Renal cortex interstitium (tissue), 15 donors: Measurements from ENCODE around the gene ICAM2. TPM values are rescaled to one million over a fixed set of nuclear protein-coding genes. Genes with fewer than 3 reads are reported as not detected.

Experiments used
- DNase-seq, 11 donors: peaks; one replicate each; pipeline ENCODE4 v3.0.0-alpha.2; 2013; ENCODE audit warnings: low read depth in 9 of 11, low spot score in 4 of 11; ENCODE audit errors: extremely low read depth in 1 of 11
- long read RNA-seq, 16 experiments: transcript quantifications; one replicate each; lab custom pipeline, GENCODE V29; 2026
- polyA plus RNA-seq, 3 donors: library from polyadenylated mRNA; unstranded; fragments of 120-200 nt; gene quantifications; one replicate each; pipeline ENCODE4 v1.2.1, GENCODE V29; 2013; ENCODE audit not compliant: insufficient read length in 3 of 3

ICAM2 gene
- polyA plus RNA-seq: 10 to 100 TPM; 23.0 to 30.0 (median 28.7) TPM
- long read RNA-seq, donor 1, partial matches to known transcripts: 0 of 7 reads
- long read RNA-seq, donor 1, other reads (novel, unspliced or antisense): 0 of 7 reads
- long read RNA-seq, donor 2, partial matches to known transcripts: 0 of 6 reads
- long read RNA-seq, donor 2, other reads (novel, unspliced or antisense): 0 of 6 reads
- long read RNA-seq, donor 3, transcript ICAM2-208 (5 exons, 1,103 nt): minor isoform, 7 of 24 reads
- long read RNA-seq, donor 3, transcript ICAM2-203 (4 exons, 1,221 nt): major isoform, 15 of 24 reads
- long read RNA-seq, donor 3, partial matches to known transcripts: 0 of 24 reads
- long read RNA-seq, donor 3, other reads (novel, unspliced or antisense): 0 of 24 reads
- long read RNA-seq, donor 4, transcript ICAM2-203 (4 exons, 1,221 nt): major isoform, 10 of 14 reads
- long read RNA-seq, donor 4, partial matches to known transcripts: 0 of 14 reads
- long read RNA-seq, donor 4, other reads (novel, unspliced or antisense): 0 of 14 reads
- long read RNA-seq, donor 5: 0 reads
- long read RNA-seq, donor 6, transcript ICAM2-203 (4 exons, 1,221 nt): major isoform, 6 of 7 reads
- long read RNA-seq, donor 6, partial matches to known transcripts: 0 of 7 reads
- long read RNA-seq, donor 6, other reads (novel, unspliced or antisense): 0 of 7 reads
- long read RNA-seq, donor 7, transcript ICAM2-203 (4 exons, 1,221 nt): major isoform, 11 of 16 reads
- long read RNA-seq, donor 7, partial matches to known transcripts: 0 of 16 reads
- long read RNA-seq, donor 7, other reads (novel, unspliced or antisense): 0 of 16 reads
- long read RNA-seq, donor 8: 0 reads
- long read RNA-seq, donor 9, partial matches to known transcripts: 0 of 8 reads
- long read RNA-seq, donor 9, other reads (novel, unspliced or antisense): 0 of 8 reads
- long read RNA-seq, donor 10, transcript ICAM2-208 (5 exons, 1,103 nt): minor isoform, 5 of 21 reads
- long read RNA-seq, donor 10, transcript ICAM2-203 (4 exons, 1,221 nt): major isoform, 16 of 21 reads
- long read RNA-seq, donor 10, partial matches to known transcripts: 0 of 21 reads
- long read RNA-seq, donor 10, other reads (novel, unspliced or antisense): 0 of 21 reads
- long read RNA-seq, donor 11, transcript ICAM2-203 (4 exons, 1,221 nt): major isoform, 8 of 10 reads
- long read RNA-seq, donor 11, partial matches to known transcripts: 0 of 10 reads
- long read RNA-seq, donor 11, other reads (novel, unspliced or antisense): 0 of 10 reads
- long read RNA-seq, donor 12, transcript ICAM2-203 (4 exons, 1,221 nt): major isoform, 5 of 6 reads
- long read RNA-seq, donor 12, partial matches to known transcripts: 0 of 6 reads
- long read RNA-seq, donor 12, other reads (novel, unspliced or antisense): 0 of 6 reads
- long read RNA-seq, donor 13: 0 reads
- long read RNA-seq, donor 14, transcript ICAM2-203 (4 exons, 1,221 nt): major isoform, 9 of 12 reads
- long read RNA-seq, donor 14, partial matches to known transcripts: 0 of 12 reads
- long read RNA-seq, donor 14, other reads (novel, unspliced or antisense): 0 of 12 reads
- long read RNA-seq, donor 15, transcript ICAM2-203 (4 exons, 1,221 nt): major isoform, 8 of 11 reads
- long read RNA-seq, donor 15, partial matches to known transcripts: 0 of 11 reads
- long read RNA-seq, donor 15, other reads (novel, unspliced or antisense): 0 of 11 reads
- long read RNA-seq, donor 16, transcript ICAM2-203 (4 exons, 1,221 nt): major isoform, 17 of 29 reads
- long read RNA-seq, donor 16, transcript ICAM2-208 (5 exons, 1,103 nt): minor isoform, 8 of 29 reads
- long read RNA-seq, donor 16, partial matches to known transcripts: 0 of 29 reads
- long read RNA-seq, donor 16, other reads (novel, unspliced or antisense): 0 of 29 reads

DNA sequence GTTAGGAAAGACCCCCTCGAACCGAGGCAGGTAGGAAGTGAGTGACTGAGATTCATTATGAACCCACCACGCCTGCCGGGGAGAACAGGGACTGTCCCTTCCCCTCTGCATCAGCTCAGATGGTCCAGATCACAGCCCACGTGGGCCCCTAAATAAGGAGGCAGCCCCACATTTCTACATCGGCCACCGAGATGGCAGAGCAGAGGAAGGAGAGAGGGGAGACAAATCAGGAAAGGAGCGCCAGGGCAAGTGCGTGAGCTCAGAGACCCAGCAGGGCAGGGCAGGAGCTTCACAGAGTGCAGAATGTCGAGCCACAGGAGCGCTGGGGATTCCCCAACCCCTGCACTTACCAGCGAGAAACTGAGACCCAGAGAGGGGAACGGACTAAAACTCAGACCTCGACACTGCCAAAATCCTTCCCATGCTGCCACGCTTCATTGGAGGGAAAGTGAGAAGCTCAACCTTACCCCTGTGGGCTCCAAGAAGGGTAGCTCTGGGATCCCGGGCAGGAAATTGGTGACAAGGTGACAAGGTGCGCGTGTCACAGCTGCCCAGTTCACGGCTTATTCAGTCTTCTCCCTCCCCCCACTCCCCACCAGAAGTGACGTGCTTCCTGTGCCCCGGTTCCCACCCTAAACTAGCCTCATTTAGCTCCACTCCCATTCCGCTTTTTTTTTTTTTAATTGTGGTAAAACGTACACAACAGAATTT lies at the start of gene ICAM2:
Gene ICAM2 (minus strand): TSS at position 578 of the 711 bp plus-strand sequence. CDS start 13,942 bp downstream, outside the sequence.
- no peak for DNase-seq

DNA sequence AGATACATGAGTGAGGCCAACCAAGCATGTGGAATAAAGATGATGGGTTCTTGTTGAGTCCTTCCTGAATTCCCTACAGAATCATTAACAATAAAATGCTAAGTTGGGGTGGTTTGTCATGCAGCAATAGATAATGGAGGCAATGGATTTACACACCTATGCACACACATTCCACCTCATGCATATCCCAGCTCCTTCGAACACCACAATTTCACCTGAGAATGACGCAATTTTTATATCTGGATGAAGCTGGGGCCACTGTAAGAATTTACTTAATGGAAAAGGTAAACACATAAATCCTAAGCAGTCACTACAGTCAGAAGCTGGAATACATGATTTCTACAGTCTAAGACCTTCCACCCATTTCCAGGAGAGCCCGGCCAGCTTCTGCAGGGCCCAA lies 49.8 kb upstream of the ICAM2 start:
- DNase-seq: no peak

DNA sequence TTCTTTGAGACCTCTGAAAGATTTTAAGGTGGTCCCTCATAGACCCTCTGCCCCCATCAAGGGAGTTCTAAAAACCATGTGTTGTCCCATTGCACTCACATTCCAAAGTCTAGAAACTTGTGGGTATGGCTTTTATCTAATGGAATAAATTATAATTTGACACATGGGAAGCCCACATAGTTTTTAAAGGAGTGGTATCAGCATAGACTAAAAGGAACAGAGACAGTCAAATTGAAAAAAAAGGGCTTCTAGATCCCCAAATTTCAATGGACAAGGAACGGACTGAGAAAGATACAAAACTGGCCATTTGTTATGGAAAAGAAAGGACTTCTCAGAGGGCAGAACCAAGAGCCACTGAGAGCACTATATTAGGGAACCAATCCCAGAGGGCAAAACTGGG lies 48.7 kb upstream of the ICAM2 start:
- no peak for DNase-seq

DNA sequence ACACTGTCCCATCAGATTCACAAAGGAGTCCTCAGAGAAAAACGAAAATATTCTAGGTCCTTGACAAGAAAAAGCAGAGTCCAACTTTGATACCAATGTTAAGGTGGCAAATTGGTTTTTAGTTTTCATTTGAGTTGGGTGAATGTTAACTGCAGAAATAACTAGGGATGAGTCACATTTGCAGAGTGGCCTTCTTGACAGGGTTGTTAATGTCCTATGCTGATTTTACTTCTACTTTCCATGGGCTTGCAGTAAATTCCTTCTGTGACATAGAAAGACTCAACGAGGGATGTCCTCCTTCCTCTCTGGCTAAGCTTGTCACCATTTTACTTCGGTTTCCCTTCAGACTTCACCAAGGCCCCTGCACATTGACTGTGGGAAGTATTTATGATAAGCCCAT lies 47.2 kb upstream of the ICAM2 start:
- DNase-seq: no peak

DNA sequence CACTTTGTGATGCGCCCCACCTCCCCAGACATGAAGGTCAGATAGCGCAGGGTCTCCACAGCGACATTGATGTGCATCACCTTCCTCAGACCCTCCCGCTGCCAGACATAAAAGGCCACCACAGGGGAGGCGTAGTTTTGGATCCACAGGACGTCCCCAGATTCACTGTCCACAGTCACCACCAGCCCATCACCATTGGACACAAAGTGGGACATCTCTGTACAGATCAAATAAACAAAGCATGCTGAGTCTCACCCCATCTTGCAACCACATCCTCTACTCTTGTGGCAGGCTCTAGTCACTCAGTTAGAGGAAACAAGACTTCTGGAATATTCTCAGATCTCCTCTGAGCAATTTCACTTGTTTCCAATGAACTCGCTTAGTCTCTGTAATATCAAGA lies 46.3 kb upstream of the ICAM2 start:
- DNase-seq: no peak

DNA sequence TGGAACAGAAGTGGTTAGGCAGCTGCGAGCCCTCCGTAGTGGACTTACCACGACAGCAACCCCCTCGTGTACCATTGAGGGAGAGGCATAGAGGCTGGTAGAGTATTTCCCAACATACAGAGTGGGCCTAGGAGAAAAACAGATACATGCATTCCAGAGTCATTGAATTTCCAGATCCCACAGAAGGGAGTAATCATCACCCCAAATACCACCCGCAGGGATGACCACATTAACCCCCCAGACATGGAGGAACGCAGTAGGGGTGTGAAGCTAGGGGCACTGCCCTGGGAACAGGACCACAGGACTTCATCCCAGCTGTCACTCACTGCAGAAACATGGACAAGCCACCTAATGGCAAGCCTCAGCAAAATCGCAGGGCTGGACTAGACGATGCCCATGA lies 44.7 kb upstream of the ICAM2 start:
- no peak for DNase-seq

DNA sequence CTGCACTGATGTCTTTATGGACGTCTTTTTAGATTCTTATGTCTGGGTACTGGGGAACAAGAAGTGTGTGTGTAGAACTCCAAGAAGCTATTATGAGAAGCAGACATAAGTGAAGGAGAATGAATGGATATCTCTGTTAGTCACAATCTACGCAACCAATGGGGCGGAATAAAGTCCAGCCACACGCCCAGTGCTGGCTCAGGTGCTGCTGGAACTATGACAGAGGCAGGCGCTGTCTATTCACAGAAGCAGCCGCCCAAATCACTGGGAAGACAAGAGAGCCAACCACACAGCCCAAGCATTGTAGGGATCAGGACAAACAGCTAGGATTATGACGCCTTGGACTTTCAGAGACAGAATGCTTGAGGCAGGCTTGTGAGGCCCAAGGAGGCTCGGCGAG lies 43.9 kb upstream of the ICAM2 start:
- DNase-seq: no peak

DNA sequence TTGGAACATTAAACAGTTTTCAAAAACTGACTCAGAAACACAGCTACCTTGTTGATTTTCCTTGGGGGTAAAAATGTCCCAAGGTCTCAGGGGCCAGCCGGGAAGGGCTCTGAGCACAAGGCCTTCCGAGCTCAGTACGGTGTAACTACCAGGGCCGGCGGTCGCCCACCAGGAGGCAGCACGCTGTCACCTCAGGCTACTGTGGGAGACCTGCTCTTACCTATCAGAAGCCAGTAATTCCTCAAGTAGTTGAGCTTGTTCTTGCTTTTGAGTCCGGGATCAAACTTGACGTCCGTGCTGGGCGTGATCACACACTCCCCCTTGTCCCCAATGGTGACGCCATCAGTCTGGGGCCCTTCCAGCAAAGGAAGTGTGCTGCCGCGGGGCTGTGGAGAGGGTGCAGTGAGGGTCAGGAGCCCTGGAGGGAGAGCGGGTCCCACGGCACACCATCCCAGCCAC lies 43.4 kb upstream of the ICAM2 start:
- DNase-seq: peak in 4 of 11 donors; percentile 44 to 58 (median 48)

DNA sequence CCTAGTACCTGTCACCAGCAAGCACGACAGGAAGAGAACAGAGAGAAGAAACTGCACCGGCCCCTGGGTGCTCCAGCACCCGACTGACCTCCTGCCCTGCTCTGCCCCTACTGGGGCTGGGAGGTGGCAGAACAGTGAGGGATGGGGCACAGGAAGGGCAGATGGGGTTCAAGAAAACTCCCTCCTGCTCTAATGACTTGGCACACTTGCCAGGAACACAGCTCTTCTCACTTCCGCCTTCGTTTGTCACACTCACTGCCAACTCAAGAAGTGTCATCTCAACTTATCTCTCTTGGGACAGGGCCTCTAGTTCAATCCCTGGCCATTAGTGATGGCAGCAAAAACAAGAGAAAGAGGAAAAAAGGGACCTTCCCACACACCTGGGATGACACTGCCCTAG lies 42.7 kb upstream of the ICAM2 start:
- DNase-seq: no peak

DNA sequence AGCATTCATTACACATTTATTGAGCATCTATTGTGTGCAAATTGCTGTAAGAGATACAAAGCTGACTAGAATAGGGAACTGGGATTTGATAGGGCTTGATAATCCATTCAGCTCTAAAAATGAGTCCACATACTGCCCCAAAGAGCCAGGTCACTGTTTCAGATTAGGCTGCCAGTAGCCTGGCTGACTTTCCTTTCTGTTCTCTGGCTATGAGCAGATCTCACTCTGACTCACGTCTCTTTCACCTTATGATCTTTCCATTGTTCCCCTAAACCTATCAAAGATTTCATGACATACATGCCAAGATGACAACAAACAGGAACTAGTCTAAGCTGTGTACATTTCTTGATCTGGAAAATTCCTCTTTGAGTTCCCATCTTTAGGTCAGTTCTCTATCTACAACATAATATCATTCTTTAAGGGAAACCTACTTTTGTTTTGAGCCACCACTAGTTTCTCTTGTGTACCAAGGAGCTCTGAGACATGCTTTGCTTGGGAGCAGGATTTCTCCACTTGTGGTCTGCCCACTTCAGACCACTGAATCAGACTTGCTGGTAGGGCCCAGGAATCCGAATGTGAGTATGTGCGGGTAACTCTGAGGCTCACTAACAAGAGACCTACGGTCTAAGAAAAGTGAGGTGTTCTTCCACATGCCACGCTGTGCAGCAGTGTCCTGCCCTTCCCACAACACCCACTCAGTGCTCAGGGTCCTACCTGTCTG lies 40.9 kb upstream of the ICAM2 start:
- DNase-seq: no peak

DNA sequence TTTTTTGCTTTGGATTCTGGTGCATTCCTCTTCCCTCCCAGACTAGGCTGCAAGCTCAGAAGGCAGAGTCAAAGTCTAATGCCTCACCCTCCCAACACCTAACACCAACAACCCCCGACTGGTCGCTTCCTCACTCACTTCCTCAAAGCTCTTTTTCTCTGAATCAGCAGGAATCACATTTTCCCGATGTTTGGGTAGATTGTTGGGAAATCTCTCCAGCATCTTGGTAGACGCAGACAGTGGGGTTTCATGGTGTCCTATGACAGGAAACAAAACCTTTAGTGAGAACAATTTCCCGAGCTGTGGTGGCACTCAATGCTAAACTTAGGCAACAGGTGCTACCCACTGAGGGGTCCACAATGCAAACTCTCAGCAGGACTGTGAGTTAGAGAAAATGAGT lies 39.9 kb upstream of the ICAM2 start:
- no peak for DNase-seq

DNA sequence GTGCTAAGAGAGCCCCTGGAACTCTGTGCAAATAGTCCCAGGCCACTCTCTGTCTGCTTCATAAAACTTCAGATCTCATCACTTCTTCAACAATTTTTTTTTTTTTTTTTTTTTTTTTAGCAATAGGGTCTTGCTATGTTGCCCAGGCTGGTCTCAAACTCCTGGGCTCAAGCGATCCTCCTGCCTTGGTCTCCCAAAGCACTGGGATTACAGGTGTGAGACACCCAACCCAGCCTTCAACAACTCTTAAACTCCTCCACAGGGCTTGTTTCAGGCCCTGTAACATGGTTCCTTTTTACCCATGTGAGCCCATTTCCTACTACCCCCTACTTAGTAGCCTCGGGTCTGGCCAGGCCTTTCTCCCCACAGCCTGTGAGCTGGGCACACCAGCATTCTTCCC lies 39.3 kb upstream of the ICAM2 start:
- DNase-seq: no peak

DNA sequence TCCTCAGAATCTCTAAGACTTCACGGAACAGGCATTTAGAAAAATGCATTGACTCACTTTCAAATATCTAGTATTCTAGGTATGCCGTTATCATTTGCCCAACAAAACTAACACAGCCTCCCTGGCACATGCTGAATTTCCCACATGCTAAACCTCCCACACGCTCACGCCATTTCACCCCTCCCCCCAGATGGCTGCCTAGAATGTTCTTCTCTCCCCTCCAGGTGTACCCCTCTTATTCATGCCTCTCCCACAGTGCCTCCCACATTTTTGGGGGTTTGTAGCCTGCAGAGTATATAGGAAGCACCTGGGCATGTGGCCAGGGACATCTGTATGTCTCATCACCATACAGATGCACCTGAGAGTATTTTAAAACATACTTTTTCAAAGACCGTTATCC lies 38.2 kb upstream of the ICAM2 start:
- no peak for DNase-seq

DNA sequence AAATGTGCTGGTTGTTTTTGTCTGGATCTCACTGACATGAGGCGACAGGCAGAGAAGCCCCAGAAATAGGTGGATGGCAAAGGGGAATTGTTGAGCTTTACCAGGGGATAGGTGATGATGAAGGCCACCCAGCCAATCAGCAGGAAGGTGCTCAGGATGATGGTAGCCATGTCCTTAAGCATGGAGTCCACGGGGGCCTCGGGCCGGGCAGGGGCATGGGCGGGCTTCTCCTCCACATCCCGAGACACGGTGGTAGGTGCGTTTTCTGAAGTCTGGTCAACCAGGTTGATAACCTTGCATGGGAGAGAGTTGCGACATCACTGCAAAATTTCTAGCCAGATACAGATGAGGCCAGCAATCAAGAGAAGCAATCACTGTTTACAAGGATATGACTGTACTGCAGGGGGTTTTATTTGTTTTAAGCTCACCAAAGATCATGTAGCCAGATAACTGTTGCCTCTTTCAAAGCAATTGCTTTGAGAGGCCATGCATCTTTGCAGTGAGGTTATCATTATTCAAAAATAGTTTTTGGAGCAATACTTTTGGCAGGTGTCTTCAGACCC lies 37.3 kb upstream of the ICAM2 start:
- DNase-seq: no peak

DNA sequence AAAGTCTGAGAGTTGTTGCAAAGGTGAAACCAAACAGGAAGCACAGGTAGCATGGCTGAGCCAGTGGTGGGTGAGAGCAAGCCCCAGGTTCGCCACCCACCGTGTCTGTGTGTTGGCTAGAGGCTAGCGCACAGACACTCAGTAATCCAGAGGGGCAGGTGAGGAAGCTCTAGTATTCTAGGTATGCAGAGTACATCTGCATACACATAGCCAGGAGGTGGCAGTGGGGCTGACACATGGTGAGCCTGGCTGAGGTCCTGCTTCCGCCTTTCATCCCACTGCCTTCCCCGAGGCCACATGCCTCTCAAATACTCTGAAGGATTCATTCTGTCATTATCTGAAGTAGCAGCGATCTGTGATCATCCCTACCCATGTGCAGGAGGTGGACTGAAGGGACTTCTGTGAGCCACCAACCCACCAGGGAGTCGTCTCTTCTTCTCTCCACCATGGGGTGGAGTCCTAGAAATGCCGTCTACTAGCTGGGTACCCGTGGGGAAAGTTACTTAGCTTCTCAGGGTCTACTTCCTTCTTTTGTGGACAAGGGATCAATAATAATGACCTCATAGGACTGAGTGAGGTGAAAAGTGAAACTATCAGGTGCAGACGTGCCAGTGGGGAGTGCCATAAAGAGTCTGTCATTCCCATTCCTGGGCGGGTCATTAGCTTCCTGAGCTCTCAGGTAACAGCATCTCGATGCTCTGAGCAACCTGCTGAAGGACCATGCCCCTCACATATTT lies 36.0 kb upstream of the ICAM2 start:
- no peak for DNase-seq
